NCI-H2171 treated with DMSO at 0.1 percent for 48 hours (cell line): ENCODE data around the gene GRID1.
A peak's percentile ranks its signal among the peaks of the same experiment; 100 is the strongest.

Source experiments
- DNase-seq: peaks from one replicate; lab custom pipeline; 2025; lab: John Stamatoyannopoulos, UW

Gene GRID1

GRCh38 chr10:85650791-85651496 lies 715.7 kb downstream of the GRID1 start:
- no peak for DNase-seq

- DNase-seq = no peak
Observed at GRCh38 chr10:85649461-85649860, 717.1 kb downstream of the GRID1 start.

- DNase-seq = no peak
Observed at GRCh38 chr10:85648279-85648754, 718.3 kb downstream of the GRID1 start.

GRCh38 chr10:85647741-85648140 lies 718.9 kb downstream of the GRID1 start:
- DNase-seq = no peak

GRCh38 chr10:85645926-85646711 lies 720.5 kb downstream of the GRID1 start:
- peak; percentile 87 for DNase-seq

- no peak for DNase-seq
Observed at GRCh38 chr10:85645053-85645452, 721.5 kb downstream of the GRID1 start.

- no peak for DNase-seq
Observed at GRCh38 chr10:85643845-85644525, 722.6 kb downstream of the GRID1 start.

- DNase-seq = no peak
Observed at GRCh38 chr10:85643171-85643844, 723.3 kb downstream of the GRID1 start.

GRCh38 chr10:85642421-85643170 lies 724.0 kb downstream of the GRID1 start:
- DNase-seq = no peak

- no peak for DNase-seq
Observed at GRCh38 chr10:85642082-85642420, 724.5 kb downstream of the GRID1 start.

GRCh38 chr10:85641479-85642009 lies 725.1 kb downstream of the GRID1 start:
- DNase-seq = no peak

DNA sequence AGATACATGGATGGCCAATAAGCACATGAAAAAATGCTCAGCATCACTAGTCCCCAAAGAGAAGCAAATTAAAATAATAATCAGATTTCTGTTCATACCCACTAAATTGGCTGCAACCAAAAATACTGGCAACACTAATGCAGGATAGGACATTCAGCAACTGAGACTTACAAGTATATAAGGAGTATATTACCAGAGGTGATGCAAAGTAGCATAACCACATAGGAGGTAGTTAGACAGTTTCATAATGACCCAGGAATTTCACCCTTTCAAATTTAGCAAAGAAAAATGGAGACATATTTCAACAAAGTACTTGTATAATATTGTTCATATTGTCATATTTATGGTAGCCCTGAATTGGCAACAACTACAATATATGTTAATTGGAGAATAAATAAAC lies 727.8 kb downstream of the GRID1 start:
- DNase-seq = no peak

DNA sequence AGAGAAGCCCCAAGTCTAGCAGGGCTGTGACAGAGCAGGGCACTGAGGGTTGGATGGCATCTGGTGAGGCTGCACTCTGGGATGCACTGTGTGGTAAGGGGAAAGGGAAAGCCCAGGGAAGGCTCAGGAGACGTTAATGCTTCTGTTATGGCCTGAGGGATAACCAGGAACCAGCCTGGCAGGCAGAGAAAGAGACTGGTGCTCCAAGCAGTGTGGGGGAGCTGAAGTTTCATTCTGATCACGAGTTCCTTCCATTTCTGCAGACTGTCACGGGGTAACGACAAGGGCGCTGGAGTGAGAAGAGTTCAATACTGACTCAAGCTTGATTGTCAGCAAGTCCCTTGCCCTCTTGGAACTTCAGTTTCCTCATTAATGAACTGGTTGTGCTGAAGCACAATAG lies 730.9 kb downstream of the GRID1 start:
- DNase-seq = no peak

DNA sequence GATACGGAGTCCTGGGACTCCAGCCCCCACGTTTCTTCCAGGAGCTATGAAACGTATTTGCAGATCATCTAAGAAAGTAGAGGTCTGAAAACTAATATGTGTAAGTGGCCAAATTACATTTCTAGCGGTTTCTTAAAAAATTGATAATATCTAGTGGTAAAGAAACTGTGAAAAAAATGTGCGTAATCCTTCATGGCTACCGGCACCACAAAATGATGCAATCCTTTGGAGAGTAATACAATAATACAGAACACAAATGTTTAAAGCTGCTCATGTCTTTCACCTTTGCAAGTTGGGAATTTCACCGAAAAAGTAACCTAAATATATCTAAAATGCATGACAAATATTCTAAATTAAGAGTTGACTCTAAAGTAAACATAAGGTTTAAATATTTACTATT lies 742.1 kb downstream of the GRID1 start:
- DNase-seq = no peak

DNA sequence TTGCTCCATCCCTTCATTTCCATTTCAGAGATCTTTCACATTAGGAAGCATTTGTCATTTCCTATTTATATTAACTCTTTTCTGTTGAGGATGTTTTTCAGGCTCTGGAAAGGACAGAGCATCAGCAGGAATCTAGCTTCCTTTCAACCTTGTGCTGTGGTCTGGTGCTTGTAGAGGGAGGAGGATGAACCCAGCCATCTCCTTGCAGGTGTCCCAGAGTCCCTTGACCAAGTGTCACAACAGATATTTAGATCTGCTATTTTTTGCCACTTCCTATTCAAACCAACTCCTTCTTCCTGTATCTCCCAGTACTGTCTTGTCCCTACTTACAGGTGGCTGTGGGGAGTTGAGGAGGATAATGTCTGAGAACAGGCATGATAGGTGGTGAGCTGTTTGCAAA lies 742.8 kb downstream of the GRID1 start:
- no peak for DNase-seq

- no peak for DNase-seq
Observed at GRCh38 chr10:85623342-85623741, 743.3 kb downstream of the GRID1 start.

- no peak for DNase-seq
Observed at GRCh38 chr10:85622425-85622824, 744.2 kb downstream of the GRID1 start.

GRCh38 chr10:85621562-85621961 lies 745.0 kb downstream of the GRID1 start:
- DNase-seq = no peak

GRCh38 chr10:85620807-85621206 lies 745.8 kb downstream of the GRID1 start:
- DNase-seq = no peak

DNA sequence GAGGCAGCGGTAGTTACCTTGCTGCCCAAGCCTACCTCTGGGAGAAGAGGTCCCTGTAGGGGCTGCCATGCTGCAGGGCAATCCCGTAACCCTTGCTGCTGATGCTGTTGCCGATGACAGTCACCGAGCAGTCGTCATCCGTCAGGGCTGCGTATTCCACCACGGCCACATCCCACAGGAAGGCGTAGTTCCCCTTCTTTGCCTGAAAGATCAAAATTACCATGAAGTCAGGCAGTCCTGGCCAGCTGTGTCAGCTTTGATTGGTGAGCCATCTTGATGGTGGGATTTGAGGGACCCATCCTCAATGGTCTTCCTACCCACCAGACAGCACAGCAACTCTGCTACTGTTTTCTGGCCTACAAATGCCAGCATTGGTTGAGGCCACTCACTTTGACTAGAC lies 746.8 kb downstream of the GRID1 start:
- DNase-seq = no peak

DNA sequence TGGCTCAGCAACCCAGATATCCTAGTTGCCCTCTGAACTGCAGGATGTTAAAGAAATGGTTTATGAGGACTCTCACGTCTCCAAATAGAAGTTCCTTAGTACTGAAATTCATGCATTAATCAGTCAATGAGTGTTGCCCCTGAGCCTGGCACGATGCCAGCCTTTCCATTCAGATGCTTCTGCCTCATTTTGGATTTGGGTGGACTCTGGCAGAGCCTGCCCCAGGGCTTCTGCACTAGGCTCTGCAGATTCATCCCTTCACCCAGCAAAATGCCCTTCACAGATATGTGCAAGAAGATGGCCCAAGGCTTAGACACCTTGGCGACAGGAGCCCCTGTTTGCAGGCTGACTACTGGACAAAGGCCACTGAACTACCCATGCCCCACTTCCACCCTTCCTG lies 747.8 kb downstream of the GRID1 start:
- DNase-seq = no peak
